NCI-H526 treated with DMSO at 0.1 percent for 48 hours (cell line): ENCODE data around the gene SLC25A39.

ENCODE experiments used
- DNase-seq: peaks from one replicate; lab custom pipeline; 2025; lab: John Stamatoyannopoulos, UW

SLC25A39 gene

DNA sequence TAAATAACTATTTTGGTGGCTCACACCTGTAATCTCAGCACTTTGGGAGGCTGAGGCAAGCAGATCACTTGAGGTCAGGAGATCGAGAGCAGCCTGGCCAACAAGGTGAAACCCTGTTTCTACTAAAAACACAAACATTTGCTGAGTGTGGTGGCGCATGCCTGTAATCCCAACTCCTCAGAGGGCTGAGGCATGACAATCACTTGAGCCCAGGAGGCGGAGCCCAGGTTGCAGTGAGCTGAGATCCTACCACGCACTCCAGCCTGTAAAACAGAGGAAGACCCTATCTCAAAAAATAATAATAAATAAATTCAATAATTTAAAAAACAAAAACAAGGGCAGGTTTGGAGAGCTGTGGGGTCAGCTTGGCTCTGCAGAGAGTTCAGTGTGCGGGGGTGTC, 51.0 kb downstream of the SLC25A39 start:
- DNase-seq = no peak

DNA sequence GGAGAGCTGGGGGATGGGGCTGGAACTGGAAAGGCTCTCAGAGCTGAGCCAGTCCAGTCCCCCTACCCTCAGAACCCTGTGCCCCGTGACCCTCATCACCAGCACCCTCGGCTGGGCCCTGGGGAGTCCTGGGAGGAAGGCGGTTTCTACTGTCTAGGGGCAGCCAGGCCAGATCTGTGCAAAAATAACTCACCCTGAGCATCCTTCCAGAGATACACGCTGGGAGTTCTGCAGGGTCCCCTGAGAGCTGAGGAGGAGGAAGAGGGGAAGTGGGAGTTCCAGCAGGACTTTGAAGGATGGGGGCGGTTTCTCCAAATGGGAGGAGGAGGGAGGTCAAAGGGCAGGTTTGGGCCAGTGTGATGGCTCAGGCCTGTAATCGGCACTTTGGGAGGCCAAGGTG, 51.7 kb downstream of the SLC25A39 start:
- DNase-seq = no peak

DNA sequence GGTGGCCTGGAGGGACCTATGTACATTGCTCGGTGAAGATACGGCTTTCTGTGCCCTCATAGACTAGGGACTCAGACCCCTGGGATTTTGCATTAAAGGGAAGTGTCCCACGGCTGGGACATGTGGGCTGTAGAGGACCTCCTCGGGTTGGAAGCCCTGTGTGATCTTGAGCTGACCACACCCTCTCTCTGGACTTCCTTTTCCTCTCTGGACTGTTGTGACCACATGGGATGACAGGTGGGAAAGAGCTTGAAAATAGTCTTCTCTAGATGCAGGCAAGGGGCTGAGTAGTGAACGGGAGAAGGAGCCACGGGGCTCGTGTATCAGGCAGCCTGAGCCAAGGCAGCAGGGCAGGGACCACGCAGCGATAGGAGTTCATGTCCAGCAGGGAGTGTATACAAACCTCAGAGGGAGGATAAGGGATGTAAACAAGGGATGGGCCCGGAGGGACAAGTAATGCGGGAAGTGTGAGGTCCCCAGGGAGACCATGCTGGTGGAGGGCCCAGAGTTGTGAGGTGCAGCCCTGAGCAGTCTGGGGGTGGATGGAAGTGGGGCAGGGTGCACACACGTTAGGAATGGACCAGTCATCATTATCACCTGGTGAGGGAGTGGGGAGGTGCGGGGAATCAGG, 52.2 kb downstream of the SLC25A39 start:
- no peak for DNase-seq
